Pancreas (tissue), 10 donors: ENCODE data around the gene ARMC12. TPM values are rescaled to one million over a fixed set of nuclear protein-coding genes. Genes with fewer than 3 reads are reported as not detected.

ENCODE experiments used
- ATAC-seq, 4 donors: fragments of 200-7000 bp; cut with Tn5 transposase; one replicate each; pipeline versions ENCODE4 v1.8.0 to v1.9.1; 2020; ENCODE audit warnings: mild to moderate bottlenecking in 4 of 4, moderate library complexity in 4 of 4
- DNase-seq, 6 donors: peaks; one replicate each; pipeline ENCODE4 v3.0.0-alpha.2; 2020
- FAIRE-seq: peaks from 2 replicates; lab custom pipeline; 2012; peaks lifted over from hg19 to GRCh38; lab: Jason Lieb, UNC
- H3K27ac ChIP-seq, 4 donors: fragments of 200-600 bp; sonication (generic); 1 replicate in 3 of 4; 2 replicates in 1 of 4; pipeline versions ENCODE4 v1.5.0 to v1.8.0; 2020
- H3K27me3 ChIP-seq, 4 donors: fragments of 200-600 bp; one replicate each; pipeline ENCODE4 v1.8.0; 2021
- H3K36me3 ChIP-seq, 3 donors: fragments of 200-600 bp; sonication (generic) in 1 of 3; one replicate each; pipeline versions ENCODE4 v1.5.0 to v1.8.0; 2020 to 2021
- H3K4me1 ChIP-seq, 3 donors: fragments of 200-600 bp; one replicate each; pipeline ENCODE4 v1.8.0; 2021
- H3K4me3 ChIP-seq, 4 donors: fragments of 200-600 bp; sonication (generic) in 2 of 4; one replicate each; pipeline versions ENCODE4 v1.5.0 to v1.8.0; 2020 to 2021
- H3K9me3 ChIP-seq, 4 donors: fragments of 200-600 bp; one replicate each; pipeline ENCODE4 v1.8.0; 2021
- CTCF ChIP-seq, 4 donors: fragments of 200-600 bp; sonication (generic) in 3 of 4; IDR thresholded peaks; one replicate each; pipeline versions ENCODE4 v1.5.0 to v1.8.0; 2021; ENCODE audit warnings: antibody characterized with exemption in 4 of 4
- WGBS, 2 donors: extraction: QIAGEN DNeasy Blood & Tissue Kit; methylation state at CpG; one replicate each; pipeline ENCODE4 v1.1.7; 2013; 5-methylcytosine and 5-hydroxymethylcytosine counted together
- intact Hi-C, 3 donors: fragments of 100-400 bp; cut with DNase I; formaldehyde crosslinking; loops; one replicate each; pipeline versions ENCODE4 v1.11.1 to v1.14.2; 2022
- polyA plus RNA-seq, 2 donors: library from polyadenylated mRNA; stranded (reverse); fragments of 200-250 nt; gene quantifications; one replicate each; pipeline ENCODE4 v1.2.3, GENCODE V29; 2013
- total RNA-seq, 6 donors: library from RNA; stranded (reverse); fragmentation: NEBNext Ultra II Directional in 4 of 6; extraction: Animal tissue kit (Norgen Biotek cat#: 25700) in 4 of 6; gene quantifications; one replicate each; pipeline versions ENCODE4 v1.2.1 to v1.2.4, GENCODE V29; 2021 to 2023
- donor health status: healthy with polysubstance abuse.
- donor health status: DM: no; HTN: no; CAD: no; lungs with moderate emphysema.
- donor health status: DM: no; HTN: no; CAD: no.
- donor health status: control.
- donor health status: control.
- donor health status: Bipolar disorder and iron deficiency.
- donor health status: DM: yes; HTN: yes; CAD: no.
- donor health status: DM: no; HTN: no; CAD: no.
- donor health status: DM: no; HTN: no; CAD: no.
- donor health status: DM: yes; HTN: yes; CAD: no.

The ARMC12 gene
- total and polyA plus RNA-seq, 8 donors = 0.12 to 2.6 (median 0.57) TPM

- Histone ChIP-seq H3K9me3 (no peaks in the 10 kb centered on the region), H3K36me3 (no peaks in the 10 kb centered on the region), H3K27ac (no peak overlapping the region), H3K27me3 (no peaks in the 10 kb centered on the region), H3K4me3 (no peak overlapping the region), H3K4me1 (peaks cover 26 to 46% (median 43%) of the 10 kb centered on the region in 3 donors)
- peak in 2 of 4 donors; percentile 14 to 45 for ATAC-seq
- 43 to 45% methylated on average over 10 of the region's 10 CpGs for WGBS, 2 donors
- DNase-seq = peak in 3 of 6 donors; percentile 56 to 77 (median 64)
- no peak for TF ChIP-seq CTCF (IDR thresholded peaks at IDR 0.05)
- FAIRE-seq = no peak
- intact Hi-C loops = no loop called here
Measured at GRCh38 chr6:35722121-35722761, 14.6 kb upstream of the ARMC12 start.

GRCh38 chr6:35723587-35723986 is 13.2 kb upstream of the ARMC12 start:
- H3K4me1 ChIP-seq = peaks cover 27 to 54% (median 51%) of the 10 kb centered on the region in 3 donors
- H3K27ac ChIP-seq = peak overlapping the region in 1 of 4 donors; percentile 99

GRCh38 chr6:35724059-35724458 is 12.8 kb upstream of the ARMC12 start:
- no peaks in the 10 kb centered on the region for H3K36me3 ChIP-seq
- TF ChIP-seq CTCF (IDR thresholded peaks at IDR 0.05) = no peak
- H3K27me3 ChIP-seq = no peaks in the 10 kb centered on the region
- FAIRE-seq = no peak
- 53 to 63% methylated on average over 4 of the region's 4 CpGs for WGBS, 2 donors
- DNase-seq = no peak
- no peak overlapping the region for H3K4me3 ChIP-seq
- peaks cover 32 to 58% (median 55%) of the 10 kb centered on the region in 3 donors for H3K4me1 ChIP-seq
- H3K9me3 ChIP-seq = no peaks in the 10 kb centered on the region
- H3K27ac ChIP-seq = peak overlapping the region in 1 of 4 donors; percentile 99
- ATAC-seq = no peak
- intact Hi-C loops = no loop called here

More at GRCh38 chr6:35723587-35723986, 13.2 kb upstream of the ARMC12 start:
- 95 to 96% methylated on average over 2 of the region's 2 CpGs for WGBS, 2 donors
- ATAC-seq = no peak
- intact Hi-C loops = no loop called here
- no peak overlapping the region for H3K4me3 ChIP-seq
- H3K27me3 ChIP-seq = no peaks in the 10 kb centered on the region
- H3K9me3 ChIP-seq = no peaks in the 10 kb centered on the region
- DNase-seq = no peak
- no peaks in the 10 kb centered on the region for H3K36me3 ChIP-seq
- FAIRE-seq = no peak
- no peak for TF ChIP-seq CTCF (IDR thresholded peaks at IDR 0.05)

- no peaks in the 10 kb centered on the region for H3K9me3 ChIP-seq
- WGBS, 2 donors = 71 to 72% methylated on average over 2 of the region's 2 CpGs
- no peak for FAIRE-seq
- peak overlapping the region in 2 of 4 donors; percentile 93 to 99 for H3K27ac ChIP-seq
- no peak for ATAC-seq
- no peak for DNase-seq
- TF ChIP-seq CTCF (IDR thresholded peaks at IDR 0.05) = no peak
- H3K4me3 ChIP-seq = no peak overlapping the region
- H3K4me1 ChIP-seq = peaks cover 34 to 62% (median 59%) of the 10 kb centered on the region in 3 donors
- intact Hi-C loops = no loop called here
- H3K36me3 ChIP-seq = no peaks in the 10 kb centered on the region
- no peaks in the 10 kb centered on the region for H3K27me3 ChIP-seq
Measured at GRCh38 chr6:35724471-35724870, 12.4 kb upstream of the ARMC12 start.

GRCh38 chr6:35725081-35725708 is 11.6 kb upstream of the ARMC12 start:
- H3K9me3 ChIP-seq = no peaks in the 10 kb centered on the region
- TF ChIP-seq CTCF (IDR thresholded peaks at IDR 0.05) = no peak
- peaks cover 39 to 67% (median 65%) of the 10 kb centered on the region in 3 donors for H3K4me1 ChIP-seq
- FAIRE-seq (no peak), DNase-seq (no peak), ATAC-seq (no peak)
- WGBS, 2 donors = 68 to 69% methylated on average over 5 of the region's 5 CpGs
- intact Hi-C loops = no loop called here
- H3K36me3 ChIP-seq = no peaks in the 10 kb centered on the region
- H3K27ac ChIP-seq = peak overlapping the region; percentile 93 to 99 (median 98)
- H3K27me3 ChIP-seq = no peaks in the 10 kb centered on the region
- no peak overlapping the region for H3K4me3 ChIP-seq
